Activated CD4-positive, alpha-beta T cell treated with anti-CD3 and anti-CD28 coated beads, Interleukin-2, amount 10 ng/mL, durations not matched to agents 7 days and 5 days (primary cell): ENCODE measurements around the gene SEC14L5. TPM values are rescaled to one million over a fixed set of nuclear protein-coding genes. Genes with fewer than 3 reads are reported as not detected.

Experiments
- total RNA-seq, 2 experiments: library from RNA; stranded (reverse); gene quantifications; one replicate each; pipeline ENCODE4 v1.2.3, GENCODE V29; 2021

The SEC14L5 gene
- total RNA-seq, 2 experiments from 2014 or later = not detected

Other genes with a start within 250 kb of the SEC14L5 start
- 10 to 100 TPM; 12.4 to 16.7 TPM for gene ANKS3, start 224.1 kb upstream of the SEC14L5 start, total RNA-seq
- under 1 TPM; 0.21 to 0.40 TPM for gene DNAAF8, start 223.8 kb upstream of the SEC14L5 start, total RNA-seq
- gene ZNF500, start 191.2 kb upstream of the SEC14L5 start, total RNA-seq = 10 to 100 TPM; 12.7 to 18.7 TPM
- not detected for gene SEPTIN12, start 170.0 kb upstream of the SEC14L5 start, total RNA-seq
- not detected for gene SMIM22, start 163.0 kb upstream of the SEC14L5 start, total RNA-seq
- 1 to 10 TPM; 9.0 to 9.6 TPM for gene ROGDI, start 155.7 kb upstream of the SEC14L5 start, total RNA-seq
- gene GLYR1, start 111.0 kb upstream of the SEC14L5 start, total RNA-seq = 100 to 1,000 TPM; 101 to 104 TPM
- 10 to 100 TPM; 38.2 to 38.3 TPM for gene UBN1, start 110.8 kb upstream of the SEC14L5 start, total RNA-seq
- not detected for gene PPL, start 21.2 kb upstream of the SEC14L5 start, total RNA-seq
- 10 to 100 TPM; 16.8 to 18.8 TPM for gene NAGPA, start 75.6 kb downstream of the SEC14L5 start, total RNA-seq
- not detected for gene C16orf89, start 107.6 kb downstream of the SEC14L5 start, total RNA-seq
- 10 to 100 TPM; 24.5 to 26.0 TPM for gene ALG1, start 113.5 kb downstream of the SEC14L5 start, total RNA-seq
- gene EEF2KMT, start 139.5 kb downstream of the SEC14L5 start, total RNA-seq = 1 to 10 TPM; 7.4 to 7.6 TPM